Activated CD8-positive, alpha-beta memory T cell treated with anti-CD3 and anti-CD28 coated beads, Interleukin-2, amount 10 ng/mL, durations not matched to agents 7 days and 5 days (primary cell): ENCODE results near the gene DND1. TPM values are rescaled to one million over a fixed set of nuclear protein-coding genes. Genes with fewer than 3 reads are reported as not detected.
A peak's percentile ranks its signal among the peaks of the same experiment; 100 is the strongest.
"Not testable (repeated sequence)": the region's sequence is repeated elsewhere in the genome, so short reads cannot be mapped to it uniquely, and the experiment has no call there.

ENCODE experiments used
- ATAC-seq: fragments of 150-1000 bp; cut with Tn5 transposase; one replicate; pipeline ENCODE4 v1.10.0; 2021; ENCODE audit warnings: moderate library complexity
- CTCF ChIA-PET: fragments of 350-600 bp; sonication (Branson Sonifier 250); formaldehyde crosslinking; loops from one replicate; lab custom pipeline; 2021; ENCODE audit warnings: antibody characterized with exemption; lab: Charles Lee
- DNase-seq: peaks from one replicate; pipeline ENCODE4 v3.0.0-alpha.2; 2020
- H3K27ac Mint-ChIP-seq: one replicate; pipeline ENCODE4 v1.8.0; 2021; ENCODE audit warnings: mild to moderate bottlenecking, mixed read lengths
- H3K27me3 Mint-ChIP-seq: one replicate; pipeline ENCODE4 v1.8.0; 2021; ENCODE audit warnings: mixed read lengths
- H3K36me3 Mint-ChIP-seq: one replicate; pipeline ENCODE4 v1.8.0; 2021; ENCODE audit warnings: mild to moderate bottlenecking, mixed read lengths
- H3K4me1 Mint-ChIP-seq: one replicate; pipeline ENCODE4 v1.8.0; 2021; ENCODE audit warnings: mixed read lengths
- H3K4me3 Mint-ChIP-seq: one replicate; pipeline ENCODE4 v1.8.0; 2021; ENCODE audit warnings: mild to moderate bottlenecking, moderate library complexity, mixed read lengths
- H3K9me3 Mint-ChIP-seq: one replicate; pipeline ENCODE4 v1.8.0; 2022; ENCODE audit warnings: low read depth, mixed read lengths
- total RNA-seq, 2 experiments: library from RNA; stranded (reverse); gene quantifications; one replicate each; pipeline ENCODE4 v1.2.3, GENCODE V29; 2021

DND1 gene
- total RNA-seq, 2 experiments from 2014 or later = 2.8 to 2.9 TPM

GRCh38 chr5:140696891-140697492 lies 23.6 kb upstream of the DND1 start:
- DNase-seq = no peak
- H3K4me1 Mint-ChIP-seq = peaks cover 32% of the 10 kb centered on the region
- CTCF ChIA-PET = interaction anchor here (1.0 kb wide), 1 partner anchor 324 kb away, joined by 4 read pairs; no protein-coding TSS in a partner anchor

DNA sequence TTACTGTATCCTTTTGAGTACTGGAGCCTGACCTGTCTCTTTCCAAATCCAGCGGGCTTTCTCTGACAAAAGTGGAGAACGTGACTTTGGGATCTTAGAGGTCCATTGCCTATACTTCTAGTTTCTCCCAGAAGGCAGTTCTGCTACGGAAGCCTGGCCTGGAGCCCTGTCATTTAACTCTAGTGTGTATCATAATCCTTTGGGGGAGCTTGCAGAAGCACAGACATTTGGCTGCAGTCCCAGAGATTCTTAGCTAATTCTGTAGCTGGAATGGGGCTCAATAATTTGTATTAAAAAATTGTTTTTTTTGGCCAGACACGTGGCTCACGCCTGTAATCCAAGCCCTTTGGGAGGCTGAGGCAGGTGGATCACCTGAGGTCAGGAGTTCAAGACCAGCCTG lies 20.9 kb upstream of the DND1 start:
- Mint-ChIP-seq H3K27me3 (no peaks in the 10 kb centered on the region), H3K4me1 (peaks cover 34% of the 10 kb centered on the region), H3K36me3 (peaks cover 52% of the 10 kb centered on the region), H3K9me3 (no peaks in the 10 kb centered on the region), H3K27ac (no peak overlapping the region), H3K4me3 (no peak overlapping the region)
- no peak for DNase-seq
- CTCF ChIA-PET = no interaction called here
- ATAC-seq = no peak

More at GRCh38 chr5:140696891-140697492, 23.6 kb upstream of the DND1 start:
- Mint-ChIP-seq H3K36me3 (peaks cover 62% of the 10 kb centered on the region), H3K4me3 (no peak overlapping the region), H3K27me3 (no peaks in the 10 kb centered on the region), H3K27ac (no peak overlapping the region), H3K9me3 (no peaks in the 10 kb centered on the region)
- no peak for ATAC-seq

GRCh38 chr5:140690941-140691924 lies 17.9 kb upstream of the DND1 start, which contains the start of the genes HARS1 and HARS2:
Gene HARS1, minus strand, starts transcription at chr5:140691370. Its CDS starts 66 bp downstream, at chr5:140691304.
Gene HARS2, plus strand, starts transcription at chr5:140691455. Its CDS starts 194 bp downstream, at chr5:140691649.
- ATAC-seq (peak; percentile 96), DNase-seq (peak; percentile 92)
- Mint-ChIP-seq H3K9me3 (no peaks in the 10 kb centered on the region), H3K27me3 (no peaks in the 10 kb centered on the region), H3K4me1 (peaks cover 39% of the 10 kb centered on the region), H3K36me3 (peaks cover 36% of the 10 kb centered on the region), H3K4me3 (peak within 1 kb of the TSS; percentile 100), H3K27ac (peak within 1 kb of the TSS; percentile 98)
- CTCF ChIA-PET = interaction anchor here (0.8 to 1.9 kb wide), 11 partner anchors 9 to 328 kb away, joined by 3 to 11 read pairs (median 5); partner anchors contain the start of genes EIF4EBP3, IK, NDUFA2 and WDR55

GRCh38 chr5:140690376-140690932 lies 17.1 kb upstream of the DND1 start:
- CTCF ChIA-PET = interaction anchor here (0.9 to 1.9 kb wide), 10 partner anchors 10 to 327 kb away, joined by 3 to 11 read pairs (median 6); partner anchors contain the start of genes EIF4EBP3, IK, NDUFA2 and WDR55
- Mint-ChIP-seq H3K36me3 (peaks cover 30% of the 10 kb centered on the region), H3K27ac (peak overlapping the region; percentile 98), H3K4me3 (peak overlapping the region; percentile 100), H3K4me1 (peaks cover 39% of the 10 kb centered on the region), H3K27me3 (no peaks in the 10 kb centered on the region), H3K9me3 (no peaks in the 10 kb centered on the region)
- DNase-seq = no peak
- peak; percentile 3 for ATAC-seq

DNA sequence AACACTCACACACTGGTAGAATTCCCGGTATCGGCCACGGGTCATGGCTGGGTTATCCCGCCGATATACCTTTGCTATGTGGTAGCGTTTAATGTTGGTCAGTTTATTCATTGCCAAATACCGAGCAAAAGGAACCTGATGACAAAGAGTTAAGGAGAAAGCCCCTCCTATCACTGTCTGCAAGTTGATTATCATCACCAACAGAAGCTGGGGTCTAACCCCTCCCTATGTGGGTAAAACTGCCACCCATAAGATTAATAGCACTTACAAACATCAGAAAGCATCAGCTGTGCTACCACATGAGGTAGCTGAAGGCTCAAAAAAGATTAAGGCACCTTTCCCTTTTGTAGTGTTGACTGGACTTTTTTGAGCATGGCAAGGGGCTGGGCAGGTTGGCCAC lies 5.6 kb upstream of the DND1 start:
- ATAC-seq (no peak), DNase-seq (no peak)
- Mint-ChIP-seq H3K9me3 (no peaks in the 10 kb centered on the region), H3K4me3 (no peak overlapping the region), H3K27ac (no peak overlapping the region), H3K36me3 (peaks cover 34% of the 10 kb centered on the region), H3K4me1 (peaks cover 9% of the 10 kb centered on the region), H3K27me3 (no peaks in the 10 kb centered on the region)
- CTCF ChIA-PET = no interaction called here

GRCh38 chr5:140677947-140678346 lies 4.6 kb upstream of the DND1 start:
- H3K36me3 Mint-ChIP-seq = peaks cover 30% of the 10 kb centered on the region
- no peaks in the 10 kb centered on the region for H3K27me3 Mint-ChIP-seq
- CTCF ChIA-PET = interaction anchor here (1.4 kb wide), 1 partner anchor 22 kb away, joined by 3 read pairs; the partner anchor contains the start of gene ZMAT2
- no peak overlapping the region for H3K4me3 Mint-ChIP-seq
- no peaks in the 10 kb centered on the region for H3K9me3 Mint-ChIP-seq
- DNase-seq (no peak), ATAC-seq (peak; percentile 37)
- peaks cover 9% of the 10 kb centered on the region for H3K4me1 Mint-ChIP-seq
- H3K27ac Mint-ChIP-seq = peak overlapping the region; percentile 69

GRCh38 chr5:140674629-140675028 lies 1.3 kb upstream of the DND1 start:
- Mint-ChIP-seq H3K9me3 (no peaks in the 10 kb centered on the region), H3K4me3 (no peak overlapping the region), H3K36me3 (peaks cover 36% of the 10 kb centered on the region), H3K27ac (no peak overlapping the region), H3K4me1 (peaks cover 9% of the 10 kb centered on the region), H3K27me3 (no peaks in the 10 kb centered on the region)
- no peak for ATAC-seq
- DNase-seq = no peak
- CTCF ChIA-PET = interaction anchor here (1.5 to 1.7 kb wide), 2 partner anchors 16 to 45 kb away, joined by 4 to 9 read pairs; partner anchors contain the start of genes HARS1 and HARS2

DNA sequence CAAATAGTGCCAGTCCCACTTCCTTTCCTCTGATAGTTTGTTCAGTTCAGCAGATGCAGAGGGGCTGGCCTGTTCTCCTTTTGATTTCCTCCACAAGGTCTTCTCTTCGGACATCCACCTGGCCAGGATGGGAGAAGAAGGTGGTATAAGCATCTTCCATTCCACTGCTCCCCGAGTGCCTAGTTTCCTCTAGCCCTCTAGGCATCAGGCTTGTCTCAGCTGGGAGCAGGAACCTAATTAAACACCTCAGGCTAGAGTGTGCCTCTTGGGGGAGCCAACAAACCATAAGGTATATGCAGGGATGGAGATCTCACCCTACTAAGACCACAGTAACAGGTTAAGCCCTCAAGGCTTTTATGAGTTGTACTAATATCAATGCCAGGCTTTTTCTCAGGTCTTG lies 835 bp upstream of the DND1 start:
- H3K27me3 Mint-ChIP-seq = no peaks in the 10 kb centered on the region
- no peak overlapping the region for H3K27ac Mint-ChIP-seq
- no peaks in the 10 kb centered on the region for H3K9me3 Mint-ChIP-seq
- H3K4me3 Mint-ChIP-seq = no peak overlapping the region
- no peak for ATAC-seq
- CTCF ChIA-PET = interaction anchor here (1.5 to 1.7 kb wide), 2 partner anchors 16 to 46 kb away, joined by 4 to 9 read pairs; partner anchors contain the start of genes HARS1 and HARS2
- no peak for DNase-seq
- H3K36me3 Mint-ChIP-seq = peaks cover 40% of the 10 kb centered on the region
- H3K4me1 Mint-ChIP-seq = peaks cover 9% of the 10 kb centered on the region

DNA sequence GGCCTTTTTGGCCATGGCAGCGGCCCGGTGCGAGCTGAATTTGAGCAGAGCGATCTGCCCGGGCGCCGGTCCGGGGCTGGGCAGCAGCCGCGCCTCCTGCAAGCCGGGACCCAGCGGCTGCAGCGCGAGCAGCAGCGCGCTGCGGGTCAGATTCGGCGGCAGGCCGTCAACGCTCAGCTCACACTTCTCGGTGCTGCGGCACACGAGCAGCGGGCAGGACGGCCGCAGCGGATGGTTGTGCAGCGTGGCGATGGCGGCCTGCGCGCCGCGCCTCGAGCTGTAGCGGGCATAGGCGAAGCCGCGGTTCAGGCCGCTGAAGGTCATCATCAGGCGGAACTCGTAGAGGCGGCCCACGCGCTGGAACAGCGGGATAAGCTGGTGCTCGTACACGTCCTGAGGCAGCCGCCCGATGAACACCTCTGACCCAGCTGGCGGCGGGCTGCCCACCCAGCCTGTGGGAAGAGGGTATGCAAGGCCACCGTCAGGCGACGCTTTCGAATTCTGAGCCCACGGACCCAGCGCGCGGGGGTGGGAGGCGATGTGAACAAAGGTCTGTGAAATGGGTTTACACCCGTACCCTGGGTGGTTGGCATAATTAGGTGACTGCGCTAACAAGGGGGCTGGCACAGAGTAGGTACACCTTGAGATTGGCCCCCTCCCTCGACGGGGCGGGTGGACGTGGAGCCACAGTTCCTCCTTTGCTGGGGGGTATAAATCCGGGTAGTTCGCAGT lies 755 bp downstream of the DND1 start:
- peak; percentile 48 for DNase-seq
- Mint-ChIP-seq H3K27me3 (no peaks in the 10 kb centered on the region), H3K36me3 (peaks cover 51% of the 10 kb centered on the region), H3K9me3 (no peaks in the 10 kb centered on the region), H3K27ac (no peak overlapping the region), H3K4me1 (peaks cover 5% of the 10 kb centered on the region), H3K4me3 (no peak overlapping the region)
- peak; percentile 46 for ATAC-seq
- CTCF ChIA-PET = interaction anchor here (0.9 kb wide), 1 partner anchor 17 kb away, joined by 3 read pairs; no protein-coding TSS in a partner anchor

- no peaks in the 10 kb centered on the region for H3K27me3 Mint-ChIP-seq
- H3K9me3 Mint-ChIP-seq = no peaks in the 10 kb centered on the region
- H3K4me1 Mint-ChIP-seq = peaks cover 13% of the 10 kb centered on the region
- no peak overlapping the region for H3K27ac Mint-ChIP-seq
- no peak for ATAC-seq
- no peak for DNase-seq
- no peak overlapping the region for H3K4me3 Mint-ChIP-seq
- CTCF ChIA-PET = interaction anchor here (0.9 kb wide), 1 partner anchor 18 kb away, joined by 3 read pairs; no protein-coding TSS in a partner anchor
- H3K36me3 Mint-ChIP-seq = peaks cover 45% of the 10 kb centered on the region
Observed at GRCh38 chr5:140671472-140672125, 1.8 kb downstream of the DND1 start.

GRCh38 chr5:140671035-140671434 lies 2.3 kb downstream of the DND1 start:
- Mint-ChIP-seq H3K4me1 (peaks cover 17% of the 10 kb centered on the region), H3K36me3 (peaks cover 48% of the 10 kb centered on the region)
- DNase-seq, CTCF ChIA-PET, H3K9me3 Mint-ChIP-seq, H3K27me3 Mint-ChIP-seq, H3K27ac Mint-ChIP-seq, ATAC-seq, H3K4me3 Mint-ChIP-seq: not testable (repeated sequence)
